Activated T-cell treated with anti-CD3 and anti-CD28 coated beads for 1 hour (primary cell): Measurements from ENCODE around the gene LTB.
"Not testable (repeated sequence)": the region's sequence is repeated elsewhere in the genome, so short reads cannot be mapped to it uniquely, and the experiment has no call there.

Experiments
- DNase-seq: peaks from one replicate; pipeline ENCODE4 v3.0.0-alpha.2; 2020; ENCODE audit warnings: low read depth

The LTB gene

GRCh38 chr6:31609519-31610406 is 27.5 kb upstream of the LTB start:
- DNase-seq = no peak

- no peak for DNase-seq
Observed at GRCh38 chr6:31607317-31607716, 25.1 kb upstream of the LTB start.

GRCh38 chr6:31597006-31597405 is 14.8 kb upstream of the LTB start:
- DNase-seq = no peak

GRCh38 chr6:31592396-31592771 is 10.2 kb upstream of the LTB start:
- no peak for DNase-seq

- DNase-seq = not testable (repeated sequence)
Observed at GRCh38 chr6:31590691-31591090, 8.5 kb upstream of the LTB start.

- DNase-seq = no peak
Observed at GRCh38 chr6:31588871-31589650, 6.8 kb upstream of the LTB start.

- no peak for DNase-seq
Observed at GRCh38 chr6:31587791-31588777, 5.9 kb upstream of the LTB start.

- no peak for DNase-seq
Observed at GRCh38 chr6:31586599-31587281, 4.5 kb upstream of the LTB start.

GRCh38 chr6:31586008-31586407 is 3.8 kb upstream of the LTB start, which contains the start of gene LST1:
TSS of gene LST1 (plus strand) at chr6:31586277. CDS start at chr6:31587300, 1,023 bp downstream.
- DNase-seq = no peak

- no peak for DNase-seq
Observed at GRCh38 chr6:31585491-31585890, 3.3 kb upstream of the LTB start.

- DNase-seq = peak; percentile 25
Observed at GRCh38 chr6:31581434-31582229, 592 bp downstream of the LTB start.

- peak; percentile 91 for DNase-seq
Observed at GRCh38 chr6:31580807-31581433, 1.3 kb downstream of the LTB start.

GRCh38 chr6:31580438-31580740 is 1.8 kb downstream of the LTB start:
- no peak for DNase-seq

- peak; percentile 26 for DNase-seq
Observed at GRCh38 chr6:31579546-31580437, 2.4 kb downstream of the LTB start.

GRCh38 chr6:31579119-31579505 is 3.1 kb downstream of the LTB start:
- peak; percentile 27 for DNase-seq

- DNase-seq = peak; percentile 41
Observed at GRCh38 chr6:31578184-31579118, 3.8 kb downstream of the LTB start.

GRCh38 chr6:31577579-31577966 is 4.7 kb downstream of the LTB start:
- no peak for DNase-seq
